HEK293 (cell line): ENCODE measurements around the gene GRM6.

ENCODE experiments used
- CTCF ChIA-PET: fragments of 350-600 bp; formaldehyde crosslinking; extraction: SDS; loops from one replicate; lab custom pipeline; 2021; ENCODE audit warnings: antibody characterized with exemption; lab: Yijun Ruan, JAX
- POLR2A ChIA-PET: fragments of 300-600 bp; formaldehyde crosslinking; extraction: SDS; loops from one replicate; lab custom pipeline; 2020; ENCODE audit warnings: antibody characterized with exemption, inconsistent platforms; lab: Yijun Ruan, JAX
- H3K27ac ChIP-seq: fragments of 200-500 bp; sonication (Bioruptor generic); 2 replicates; pipeline ENCODE4 v1.5.1; 2014; ENCODE audit warnings: low read depth, low read length, control low read depth, inconsistent platforms; ENCODE audit errors: extremely low read depth
- H3K36me3 ChIP-seq, 2 experiments: fragments of 200-500 bp in 1 of 2; sonication (Bioruptor generic) in 1 of 2; 1 replicate in 1 of 2; 2 replicates in 1 of 2; pipeline ENCODE4 v1.5.1; 2014 to 2017; ENCODE audit warnings: inconsistent platforms in 2 of 2, low read length in 2 of 2; ENCODE audit not compliant: control insufficient read depth in 2 of 2, insufficient read depth in 1 of 2
- H3K4me1 ChIP-seq: fragments of 200-500 bp; sonication (Bioruptor generic); 2 replicates; pipeline ENCODE4 v1.5.1; 2014; ENCODE audit warnings: mild to moderate bottlenecking, low read length, inconsistent platforms; ENCODE audit not compliant: control insufficient read depth, insufficient read depth
- H3K4me3 ChIP-seq: 2 replicates; pipeline ENCODE4 v1.5.1; 2011; ENCODE audit warnings: low read depth, mild to moderate bottlenecking, control low read depth, low read length, moderate library complexity
- H3K9me3 ChIP-seq: fragments of 200-500 bp; sonication (Bioruptor generic); 2 replicates; pipeline ENCODE4 v1.5.1; 2014; ENCODE audit warnings: low read depth, low read length, inconsistent platforms; ENCODE audit not compliant: control insufficient read depth, insufficient read depth
- ELK4 ChIP-seq: IDR thresholded peaks from 2 replicates; pipeline ENCODE4 v1.6.1; 2011; ENCODE audit warnings: mild to moderate bottlenecking, low read depth, low read length, borderline replicate concordance
- HOXC10 ChIP-seq: sonication (generic); formaldehyde crosslinking; IDR thresholded peaks from 2 replicates; pipeline ENCODE4 v1.8.1; 2023; ENCODE audit warnings: mild to moderate bottlenecking, missing genetic modification reagents
- KLF10 ChIP-seq: fragments of 450-650 bp; IDR thresholded peaks from 2 replicates; pipeline ENCODE4 v1.5.1; 2018; ENCODE audit warnings: missing biosample characterization, mild to moderate bottlenecking, missing genetic modification characterization
- MYNN ChIP-seq: fragments of 450-650 bp; formaldehyde crosslinking; IDR thresholded peaks from 2 replicates; pipeline ENCODE4 v1.5.1; 2016; ENCODE audit warnings: missing biosample characterization, missing genetic modification characterization, borderline replicate concordance
- RBAK ChIP-seq: fragments of 450-650 bp; formaldehyde crosslinking; IDR thresholded peaks from 2 replicates; pipeline ENCODE4 v1.5.1; 2016; ENCODE audit warnings: missing biosample characterization, missing genetic modification characterization
- SCRT1 ChIP-seq: fragments of 450-650 bp; formaldehyde crosslinking; IDR thresholded peaks from 2 replicates; pipeline ENCODE4 v1.5.1; 2016; ENCODE audit warnings: missing biosample characterization, missing genetic modification characterization, borderline replicate concordance
- TCF7L2 ChIP-seq: IDR thresholded peaks from 2 replicates; pipeline ENCODE4 v1.6.1; 2011; ENCODE audit warnings: low read depth, mild to moderate bottlenecking, inconsistent platforms, low read length, moderate library complexity, borderline replicate concordance
- ZBTB1 ChIP-seq: fragments of 450-650 bp; formaldehyde crosslinking; IDR thresholded peaks from 2 replicates; pipeline ENCODE4 v1.5.1; 2016; ENCODE audit warnings: missing biosample characterization, missing genetic modification characterization
- ZBTB44 ChIP-seq: fragments of 450-650 bp; IDR thresholded peaks from 2 replicates; pipeline ENCODE4 v1.5.1; 2018; ENCODE audit warnings: missing biosample characterization, mild to moderate bottlenecking, missing genetic modification characterization
- ZIC2 ChIP-seq: fragments of 450-650 bp; formaldehyde crosslinking; IDR thresholded peaks from 2 replicates; pipeline ENCODE4 v1.5.1; 2016; ENCODE audit warnings: missing biosample characterization, missing genetic modification characterization
- ZNF292 ChIP-seq: fragments of 450-650 bp; formaldehyde crosslinking; IDR thresholded peaks from 2 replicates; pipeline ENCODE4 v1.5.1; 2016; ENCODE audit warnings: low read depth, missing biosample characterization, missing genetic modification characterization, borderline replicate concordance
- ZNF362 ChIP-seq: fragments of 450-650 bp; formaldehyde crosslinking; IDR thresholded peaks from 2 replicates; pipeline ENCODE4 v1.5.1; 2016; ENCODE audit warnings: missing biosample characterization, missing genetic modification characterization
- ZNF391 ChIP-seq: fragments of 450-650 bp; formaldehyde crosslinking; IDR thresholded peaks from 2 replicates; pipeline ENCODE4 v1.5.1; 2016; ENCODE audit warnings: low read depth, missing biosample characterization, missing genetic modification characterization, borderline replicate concordance
- ZNF404 ChIP-seq: fragments of 450-650 bp; formaldehyde crosslinking; IDR thresholded peaks from 2 replicates; pipeline ENCODE4 v1.5.1; 2017; ENCODE audit warnings: missing biosample characterization, missing genetic modification characterization
- ZNF596 ChIP-seq: fragments of 450-650 bp; IDR thresholded peaks from 2 replicates; pipeline ENCODE4 v1.5.0; 2018; ENCODE audit warnings: missing biosample characterization, mild to moderate bottlenecking, missing genetic modification characterization, moderate library complexity
- ZNF626 ChIP-seq: fragments of 450-650 bp; sonication (Bioruptor Pico); formaldehyde crosslinking; IDR thresholded peaks from 2 replicates; pipeline ENCODE4 v1.5.1; 2018; ENCODE audit warnings: missing biosample characterization, missing genetic modification characterization, inconsistent platforms
- ZSCAN16 ChIP-seq: fragments of 450-650 bp; formaldehyde crosslinking; IDR thresholded peaks from 2 replicates; pipeline ENCODE4 v1.5.1; 2016; ENCODE audit warnings: missing biosample characterization, missing genetic modification characterization
- TF ChIP-seq, protein P1 (sequence below): fragments of 450-650 bp; formaldehyde crosslinking; IDR thresholded peaks from 2 replicates; pipeline ENCODE4 v1.5.1; 2016; ENCODE audit warnings: missing biosample characterization, missing genetic modification characterization
- TF ChIP-seq, protein P2 (sequence below): fragments of 450-650 bp; formaldehyde crosslinking; conservative IDR thresholded peaks from 2 replicates; pipeline ENCODE4 v1.5.1; 2016; ENCODE audit warnings: low read depth, missing biosample characterization, missing genetic modification characterization
- TF ChIP-seq, protein P3 (sequence below): fragments of 450-650 bp; formaldehyde crosslinking; IDR thresholded peaks from 2 replicates; pipeline ENCODE4 v1.5.1; 2016; ENCODE audit warnings: missing biosample characterization, missing genetic modification characterization

GRM6 gene

GRCh38 chr5:178984145-178985072 is 10.7 kb downstream of the GRM6 start:
- ChIA-PET CTCF (interaction anchor here (0.8 kb wide), 1 partner anchor 9 kb away, joined by 3 read pairs; no protein-coding TSS in a partner anchor), POLR2A (no interaction called here)
- Histone ChIP-seq H3K4me3 (no peak overlapping the region), H3K4me1 (no peaks in the 10 kb centered on the region), H3K27ac (no peak overlapping the region), H3K36me3 (no peaks in the 10 kb centered on the region), H3K9me3 (no peaks in the 10 kb centered on the region)
- TF ChIP-seq ZIC2 (tag by site-specific recombination) (no peak), ZNF404 (tag by site-specific recombination) (no peak)

DNA sequence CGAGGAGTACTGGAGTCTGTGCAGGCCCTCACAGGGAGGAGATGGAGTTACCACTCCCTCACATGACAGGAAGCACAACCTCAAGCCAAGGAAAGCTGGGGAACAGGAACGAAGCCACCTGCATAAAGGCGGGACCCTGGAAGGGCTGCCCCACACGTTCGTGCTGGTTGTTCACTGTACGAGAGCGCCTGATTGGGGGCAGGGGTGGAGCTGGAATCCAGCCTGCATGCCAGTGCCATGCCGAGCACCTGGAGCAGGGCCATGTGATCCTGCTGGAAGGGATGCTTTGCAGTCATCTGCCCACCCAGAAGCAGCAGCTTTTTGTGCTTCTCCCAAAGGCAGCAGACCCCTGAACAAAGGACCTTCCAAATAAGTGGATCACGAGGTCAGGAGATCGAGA is 11.4 kb downstream of the GRM6 start:
- ChIA-PET CTCF (interaction anchor here (0.7 kb wide), 1 partner anchor 42 kb away, joined by 3 read pairs; no protein-coding TSS in a partner anchor), POLR2A (no interaction called here)
- Histone ChIP-seq H3K4me1 (no peaks in the 10 kb centered on the region), H3K36me3 (no peaks in the 10 kb centered on the region), H3K9me3 (no peaks in the 10 kb centered on the region), H3K4me3 (no peak overlapping the region), H3K27ac (no peak overlapping the region)
- TF ChIP-seq, protein P1, sequence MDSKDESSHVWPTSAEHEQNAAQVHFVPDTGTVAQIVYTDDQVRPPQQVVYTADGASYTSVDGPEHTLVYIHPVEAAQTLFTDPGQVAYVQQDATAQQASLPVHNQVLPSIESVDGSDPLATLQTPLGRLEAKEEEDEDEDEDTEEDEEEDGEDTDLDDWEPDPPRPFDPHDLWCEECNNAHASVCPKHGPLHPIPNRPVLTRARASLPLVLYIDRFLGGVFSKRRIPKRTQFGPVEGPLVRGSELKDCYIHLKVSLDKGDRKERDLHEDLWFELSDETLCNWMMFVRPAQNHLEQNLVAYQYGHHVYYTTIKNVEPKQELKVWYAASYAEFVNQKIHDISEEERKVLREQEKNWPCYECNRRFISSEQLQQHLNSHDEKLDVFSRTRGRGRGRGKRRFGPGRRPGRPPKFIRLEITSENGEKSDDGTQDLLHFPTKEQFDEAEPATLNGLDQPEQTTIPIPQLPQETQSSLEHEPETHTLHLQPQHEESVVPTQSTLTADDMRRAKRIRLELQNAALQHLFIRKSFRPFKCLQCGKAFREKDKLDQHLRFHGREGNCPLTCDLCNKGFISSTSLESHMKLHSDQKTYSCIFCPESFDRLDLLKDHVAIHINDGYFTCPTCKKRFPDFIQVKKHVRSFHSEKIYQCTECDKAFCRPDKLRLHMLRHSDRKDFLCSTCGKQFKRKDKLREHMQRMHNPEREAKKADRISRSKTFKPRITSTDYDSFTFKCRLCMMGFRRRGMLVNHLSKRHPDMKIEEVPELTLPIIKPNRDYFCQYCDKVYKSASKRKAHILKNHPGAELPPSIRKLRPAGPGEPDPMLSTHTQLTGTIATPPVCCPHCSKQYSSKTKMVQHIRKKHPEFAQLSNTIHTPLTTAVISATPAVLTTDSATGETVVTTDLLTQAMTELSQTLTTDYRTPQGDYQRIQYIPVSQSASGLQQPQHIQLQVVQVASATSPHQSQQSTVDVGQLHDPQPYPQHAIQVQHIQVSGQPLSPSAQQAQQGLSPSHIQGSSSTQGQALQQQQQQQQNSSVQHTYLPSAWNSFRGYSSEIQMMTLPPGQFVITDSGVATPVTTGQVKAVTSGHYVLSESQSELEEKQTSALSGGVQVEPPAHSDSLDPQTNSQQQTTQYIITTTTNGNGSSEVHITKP (tag by site-specific recombination): no peak
- TF ChIP-seq ELK4 (no peak), ZBTB1 (tag by site-specific recombination) (no peak), HOXC10 (CRISPR knock-in tag) (no peak), ZNF391 (tag by site-specific recombination) (no peak), ZBTB44 (tag by site-specific recombination) (no peak), KLF10 (tag by site-specific recombination) (no peak), MYNN (tag by site-specific recombination) (no peak), RBAK (no peak), ZNF626 (tag by site-specific recombination) (no peak), ZNF596 (no peak), ZNF362 (tag by site-specific recombination) (no peak), TCF7L2 (no peak), ZSCAN16 (tag by site-specific recombination) (no peak), ZNF292 (no peak), SCRT1 (tag by site-specific recombination) (no peak)
- TF ChIP-seq, protein P2, sequence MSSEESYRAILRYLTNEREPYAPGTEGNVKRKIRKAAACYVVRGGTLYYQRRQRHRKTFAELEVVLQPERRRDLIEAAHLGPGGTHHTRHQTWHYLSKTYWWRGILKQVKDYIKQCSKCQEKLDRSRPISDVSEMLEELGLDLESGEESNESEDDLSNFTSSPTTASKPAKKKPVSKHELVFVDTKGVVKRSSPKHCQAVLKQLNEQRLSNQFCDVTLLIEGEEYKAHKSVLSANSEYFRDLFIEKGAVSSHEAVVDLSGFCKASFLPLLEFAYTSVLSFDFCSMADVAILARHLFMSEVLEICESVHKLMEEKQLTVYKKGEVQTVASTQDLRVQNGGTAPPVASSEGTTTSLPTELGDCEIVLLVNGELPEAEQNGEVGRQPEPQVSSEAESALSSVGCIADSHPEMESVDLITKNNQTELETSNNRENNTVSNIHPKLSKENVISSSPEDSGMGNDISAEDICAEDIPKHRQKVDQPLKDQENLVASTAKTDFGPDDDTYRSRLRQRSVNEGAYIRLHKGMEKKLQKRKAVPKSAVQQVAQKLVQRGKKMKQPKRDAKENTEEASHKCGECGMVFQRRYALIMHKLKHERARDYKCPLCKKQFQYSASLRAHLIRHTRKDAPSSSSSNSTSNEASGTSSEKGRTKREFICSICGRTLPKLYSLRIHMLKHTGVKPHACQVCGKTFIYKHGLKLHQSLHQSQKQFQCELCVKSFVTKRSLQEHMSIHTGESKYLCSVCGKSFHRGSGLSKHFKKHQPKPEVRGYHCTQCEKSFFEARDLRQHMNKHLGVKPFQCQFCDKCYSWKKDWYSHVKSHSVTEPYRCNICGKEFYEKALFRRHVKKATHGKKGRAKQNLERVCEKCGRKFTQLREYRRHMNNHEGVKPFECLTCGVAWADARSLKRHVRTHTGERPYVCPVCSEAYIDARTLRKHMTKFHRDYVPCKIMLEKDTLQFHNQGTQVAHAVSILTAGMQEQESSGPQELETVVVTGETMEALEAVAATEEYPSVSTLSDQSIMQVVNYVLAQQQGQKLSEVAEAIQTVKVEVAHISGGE (tag by site-specific recombination): no peak
- TF ChIP-seq, protein P3, sequence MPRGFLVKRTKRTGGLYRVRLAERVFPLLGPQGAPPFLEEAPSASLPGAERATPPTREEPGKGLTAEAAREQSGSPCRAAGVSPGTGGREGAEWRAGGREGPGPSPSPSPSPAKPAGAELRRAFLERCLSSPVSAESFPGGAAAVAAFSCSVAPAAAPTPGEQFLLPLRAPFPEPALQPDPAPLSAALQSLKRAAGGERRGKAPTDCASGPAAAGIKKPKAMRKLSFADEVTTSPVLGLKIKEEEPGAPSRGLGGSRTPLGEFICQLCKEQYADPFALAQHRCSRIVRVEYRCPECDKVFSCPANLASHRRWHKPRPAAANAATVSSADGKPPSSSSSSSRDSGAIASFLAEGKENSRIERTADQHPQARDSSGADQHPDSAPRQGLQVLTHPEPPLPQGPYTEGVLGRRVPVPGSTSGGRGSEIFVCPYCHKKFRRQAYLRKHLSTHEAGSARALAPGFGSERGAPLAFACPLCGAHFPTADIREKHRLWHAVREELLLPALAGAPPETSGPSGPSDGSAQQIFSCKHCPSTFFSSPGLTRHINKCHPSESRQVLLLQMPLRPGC (tag by site-specific recombination): no peak
